Thyroid gland (tissue), 4 donors: ENCODE results near the gene GRAMD1B. TPM values are rescaled to one million over a fixed set of nuclear protein-coding genes. Genes with fewer than 3 reads are reported as not detected.

Source experiments
- DNase-seq, 2 donors: peaks; one replicate each; pipeline ENCODE4 v3.0.0-alpha.2; 2019
- H3K27ac ChIP-seq, 3 donors: fragments of 200-600 bp; sonication (generic); 1 replicate in 2 of 3; 2 replicates in 1 of 3; pipeline ENCODE4 v1.5.1; 2016 to 2019; ENCODE audit warnings: mild to moderate bottlenecking in 1 of 3, moderate library complexity in 1 of 3
- H3K27me3 ChIP-seq: fragments of 200-600 bp; sonication (generic); one replicate; pipeline ENCODE4 v1.5.1; 2019
- H3K36me3 ChIP-seq, 2 donors: fragments of 200-600 bp; sonication (generic); one replicate each; pipeline ENCODE4 v1.5.1; 2016 to 2019
- H3K4me1 ChIP-seq, 2 donors: fragments of 200-600 bp; sonication (generic); one replicate each; pipeline ENCODE4 v1.5.1; 2017 to 2019
- H3K4me3 ChIP-seq, 3 donors: fragments of 200-600 bp; sonication (generic); replicated peaks in 1 of 3; 1 replicate in 2 of 3; 2 replicates in 1 of 3; pipeline ENCODE4 v1.5.1; 2016; ENCODE audit warnings: mild to moderate bottlenecking in 1 of 3
- H3K9me3 ChIP-seq: fragments of 200-600 bp; sonication (generic); one replicate; pipeline ENCODE4 v1.5.1; 2017
- CTCF ChIP-seq, 6 experiments: fragments of 200-600 bp in 3 of 6; fragments of 450-650 bp in 3 of 6; sonication (generic) in 3 of 6; IDR thresholded peaks; one replicate each; pipeline ENCODE4 v1.5.1; 2016 to 2019; ENCODE audit warnings: antibody characterized with exemption in 6 of 6, mild to moderate bottlenecking in 2 of 6, inconsistent platforms in 1 of 6, moderate library complexity in 1 of 6
- POLR2A ChIP-seq, 2 donors: fragments of 450-650 bp; IDR thresholded peaks; one replicate each; pipeline ENCODE4 v1.6.1; 2017; ENCODE audit warnings: antibody characterized with exemption in 2 of 2, mild to moderate bottlenecking in 2 of 2, moderate library complexity in 1 of 2
- WGBS, 2 donors: methylation state at CpG; one replicate each; pipeline ENCODE4 v1.1.5; 2017; 5-methylcytosine and 5-hydroxymethylcytosine counted together
- intact Hi-C: fragments of 100-400 bp; cut with DNase I; formaldehyde crosslinking; loops from one replicate; pipeline ENCODE4 v1.15.1; 2023
- total RNA-seq, 4 donors: library from RNA; depleted of rRNA; stranded (reverse); fragments of >200 nt; gene quantifications; one replicate each; pipeline ENCODE4 v1.2.3, GENCODE V29; 2016

GRAMD1B gene
- total RNA-seq, 4 donors from 2014 or later: 7.0 to 22.7 (median 9.2) TPM

- intact Hi-C loops: no loop called here
- Histone ChIP-seq H3K4me1 (peaks cover 14 to 34% of the 10 kb centered on the region in 2 donors), H3K4me3 (no peak overlapping the region), H3K27ac (no peak overlapping the region), H3K27me3 (no peaks in the 10 kb centered on the region), H3K36me3 (no peaks in the 10 kb centered on the region), H3K9me3 (no peaks in the 10 kb centered on the region)
- WGBS, 2 donors: 75 to 84% methylated on average over 3 of the region's 3 CpGs
- DNase-seq: no peak
- TF ChIP-seq CTCF (IDR thresholded peaks at IDR 0.05): no peak
- TF ChIP-seq POLR2A (IDR thresholded peaks at IDR 0.05): no peak
Observed at GRCh38 chr11:123491241-123491640, 61.2 kb downstream of the GRAMD1B start.

- DNase-seq: no peak
- peaks cover 0 to 20% of the 10 kb centered on the region in 2 donors for H3K4me1 ChIP-seq
- intact Hi-C loops: no loop called here
- no peak overlapping the region for H3K27ac ChIP-seq
- H3K36me3 ChIP-seq: no peaks in the 10 kb centered on the region
- H3K27me3 ChIP-seq: no peaks in the 10 kb centered on the region
- TF ChIP-seq POLR2A (IDR thresholded peaks at IDR 0.05) (no peak), CTCF (IDR thresholded peaks at IDR 0.05) (no peak)
- H3K9me3 ChIP-seq: no peaks in the 10 kb centered on the region
- no peak overlapping the region for H3K4me3 ChIP-seq
- WGBS, 2 donors: 74 to 86% methylated on average over 1 to 5 of the region's 5 CpGs
Observed at GRCh38 chr11:123493349-123494063, 63.4 kb downstream of the GRAMD1B start.

GRCh38 chr11:123494195-123495050 is 64.4 kb downstream of the GRAMD1B start:
- Histone ChIP-seq H3K27ac (no peak overlapping the region), H3K4me1 (peaks cover 0 to 20% of the 10 kb centered on the region in 2 donors), H3K27me3 (no peaks in the 10 kb centered on the region), H3K4me3 (no peak overlapping the region), H3K36me3 (no peaks in the 10 kb centered on the region), H3K9me3 (no peaks in the 10 kb centered on the region)
- TF ChIP-seq CTCF (IDR thresholded peaks at IDR 0.05) (no peak), POLR2A (IDR thresholded peaks at IDR 0.05) (no peak)
- no peak for DNase-seq
- 70 to 75% methylated on average over 6 of the region's 6 CpGs for WGBS, 2 donors
- intact Hi-C loops: no loop called here

GRCh38 chr11:123504401-123504800 is 74.3 kb downstream of the GRAMD1B start:
- TF ChIP-seq POLR2A (IDR thresholded peaks at IDR 0.05) (no peak), CTCF (IDR thresholded peaks at IDR 0.05) (no peak)
- intact Hi-C loops: no loop called here
- WGBS, 2 donors: 84 to 85% methylated on average over 5 of the region's 5 CpGs
- Histone ChIP-seq H3K27me3 (no peaks in the 10 kb centered on the region), H3K27ac (peak overlapping the region in 1 of 3 donors; percentile 56), H3K9me3 (no peaks in the 10 kb centered on the region), H3K4me1 (peaks cover 8 to 21% of the 10 kb centered on the region in 2 donors), H3K4me3 (no peak overlapping the region), H3K36me3 (no peaks in the 10 kb centered on the region)
- DNase-seq: no peak
